Measurements from ENCODE around the gene THOP1. TPM values are rescaled to one million over a fixed set of nuclear protein-coding genes. Genes with fewer than 3 reads are reported as not detected.

The THOP1 gene
- total and polyA plus RNA-seq, 8 donors, result 37.6 to 65.3 (median 46.1) TPM

GRCh38 chr19:2811221-2811722, 26.0 kb downstream of the THOP1 start:
- Histone ChIP-seq H3K9me3 (no peaks in the 10 kb centered on the region), H3K4me1 (no peaks in the 10 kb centered on the region), H3K27me3 (no peaks in the 10 kb centered on the region), H3K27ac (no peak overlapping the region), H3K4me3 (no peak overlapping the region), H3K36me3 (peaks cover 0 to 81% of the 10 kb centered on the region in 2 donors)
- no peak for TF ChIP-seq CTCF (IDR thresholded peaks at IDR 0.05)
- DNase-seq (peak in 1 of 4 donors; percentile 38), ATAC-seq (no peak)
- intact Hi-C loops (cut with DNase I), result no loop called here

GRCh38 chr19:2811735-2812413, 26.6 kb downstream of the THOP1 start:
- TF ChIP-seq CTCF (IDR thresholded peaks at IDR 0.05), result no peak
- H3K27ac ChIP-seq, result no peak overlapping the region
- peak in 1 of 4 donors; percentile 66 for DNase-seq
- no peak overlapping the region for H3K4me3 ChIP-seq
- no peaks in the 10 kb centered on the region for H3K4me1 ChIP-seq
- no peak for ATAC-seq
- no peaks in the 10 kb centered on the region for H3K27me3 ChIP-seq
- no peaks in the 10 kb centered on the region for H3K9me3 ChIP-seq
- intact Hi-C loops (cut with DNase I), result no loop called here
- H3K36me3 ChIP-seq, result peaks cover 0 to 75% of the 10 kb centered on the region in 2 donors

GRCh38 chr19:2812414-2813234, 27.3 kb downstream of the THOP1 start:
- Histone ChIP-seq H3K4me1 (no peaks in the 10 kb centered on the region), H3K4me3 (no peak overlapping the region), H3K36me3 (peaks cover 0 to 68% of the 10 kb centered on the region in 2 donors), H3K27ac (no peak overlapping the region), H3K27me3 (no peaks in the 10 kb centered on the region), H3K9me3 (no peaks in the 10 kb centered on the region)
- peak in 1 of 4 donors; percentile 66 for DNase-seq
- no peak for TF ChIP-seq CTCF (IDR thresholded peaks at IDR 0.05)
- ATAC-seq, result no peak
- intact Hi-C loops (cut with DNase I), result no loop called here

- Histone ChIP-seq H3K27me3 (no peaks in the 10 kb centered on the region), H3K4me3 (no peak overlapping the region), H3K4me1 (no peaks in the 10 kb centered on the region), H3K9me3 (no peaks in the 10 kb centered on the region), H3K36me3 (peaks cover 0 to 59% of the 10 kb centered on the region in 2 donors), H3K27ac (no peak overlapping the region)
- DNase-seq (peak in 1 of 4 donors; percentile 72), ATAC-seq (no peak)
- TF ChIP-seq CTCF (IDR thresholded peaks at IDR 0.05), result no peak
- intact Hi-C loops (cut with DNase I), result no loop called here
Observed at GRCh38 chr19:2813235-2814160, 28.2 kb downstream of the THOP1 start.
